ENCODE results near the gene MRPS23. TPM values are rescaled to one million over a fixed set of nuclear protein-coding genes. Genes with fewer than 3 reads are reported as not detected.
"Not testable (repeated sequence)": the region's sequence is repeated elsewhere in the genome, so short reads cannot be mapped to it uniquely, and the experiment has no call there.

The MRPS23 gene
- total RNA-seq, 1 experiment from 2014 or later, result 87.6 TPM

GRCh38 chr17:57862694-57863667 is 13.1 kb upstream of the MRPS23 start:
- no peak for DNase-seq (ENCODE audit: low spot score)

GRCh38 chr17:57861790-57862693 is 12.2 kb upstream of the MRPS23 start:
- no peak for DNase-seq (ENCODE audit: low spot score)

- peak; percentile 83 for DNase-seq (ENCODE audit: low spot score)
These were observed 11.4 kb upstream of the MRPS23 start for GRCh38 chr17:57861000-57861789.

- DNase-seq (ENCODE audit: low spot score), result peak; percentile 13
These were observed 10.7 kb upstream of the MRPS23 start for GRCh38 chr17:57860414-57860999.

- no peak for DNase-seq (ENCODE audit: low spot score)
These were observed 10.0 kb upstream of the MRPS23 start for GRCh38 chr17:57859601-57860413.

GRCh38 chr17:57858838-57859237 is 9.0 kb upstream of the MRPS23 start:
- DNase-seq (ENCODE audit: low spot score), result no peak

GRCh38 chr17:57856792-57857620 is 7.2 kb upstream of the MRPS23 start:
- DNase-seq (ENCODE audit: low spot score), result no peak

- DNase-seq (ENCODE audit: low spot score), result no peak
These were observed 5.7 kb upstream of the MRPS23 start for GRCh38 chr17:57855391-57856035.

- DNase-seq (ENCODE audit: low spot score), result no peak
These were observed 3.9 kb upstream of the MRPS23 start for GRCh38 chr17:57853695-57854094.

- no peak for DNase-seq (ENCODE audit: low spot score)
These were observed 3.1 kb upstream of the MRPS23 start for GRCh38 chr17:57852955-57853328.

GRCh38 chr17:57852092-57852954 is 2.5 kb upstream of the MRPS23 start:
- no peak for DNase-seq (ENCODE audit: low spot score)

- DNase-seq (ENCODE audit: low spot score), result no peak
These were observed 526 bp downstream of the MRPS23 start for GRCh38 chr17:57849163-57849873.

- not testable (repeated sequence) for DNase-seq (ENCODE audit: low spot score)
These were observed 3.5 kb downstream of the MRPS23 start for GRCh38 chr17:57846056-57846945.

GRCh38 chr17:57842280-57842679 is 7.6 kb downstream of the MRPS23 start:
- DNase-seq (ENCODE audit: low spot score), result no peak

- DNase-seq (ENCODE audit: low spot score), result no peak
These were observed 10.3 kb downstream of the MRPS23 start for GRCh38 chr17:57839571-57839923.

GRCh38 chr17:57838857-57839570 is 10.8 kb downstream of the MRPS23 start:
- DNase-seq (ENCODE audit: low spot score), result no peak
